ENCODE results near the gene CHST14. TPM values are rescaled to one million over a fixed set of nuclear protein-coding genes. Genes with fewer than 3 reads are reported as not detected.

CHST14 gene
- total RNA-seq, 2 donors from 2014 or later = 14.9 to 22.3 TPM

DNA sequence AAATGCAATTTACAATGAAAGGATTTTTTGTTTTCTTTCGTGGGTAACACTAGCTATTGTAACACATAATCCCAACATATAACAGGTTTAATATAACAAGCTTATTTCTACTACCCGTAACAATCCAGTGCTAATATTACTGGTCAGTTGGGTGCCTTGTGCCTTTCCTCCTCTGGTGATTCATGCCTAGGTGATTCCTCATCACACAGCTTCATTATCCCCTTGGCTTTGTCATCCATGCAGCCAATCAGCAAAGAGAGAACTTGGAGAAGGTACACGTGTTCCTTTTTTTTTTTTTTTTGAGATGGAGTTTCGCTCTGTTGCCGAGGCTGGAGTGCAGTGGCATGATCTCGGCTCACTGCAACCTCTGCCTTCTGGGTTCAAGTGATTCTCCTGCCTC lies 30.7 kb downstream of the CHST14 start:
- no peak overlapping the region for H3K27ac ChIP-seq
- intact Hi-C loops (cut with DNase I) = no loop called here
- no peaks in the 10 kb centered on the region for H3K4me1 ChIP-seq (replicated peaks)
- H3K4me3 ChIP-seq = no peak overlapping the region
- no peak for DNase-seq (ENCODE audit: low spot score)
- H3K36me3 ChIP-seq = no peaks in the 10 kb centered on the region
- H3K27me3 ChIP-seq (replicated peaks; ENCODE audit: insufficient read depth) = no peaks in the 10 kb centered on the region
- TF ChIP-seq, protein P1, sequence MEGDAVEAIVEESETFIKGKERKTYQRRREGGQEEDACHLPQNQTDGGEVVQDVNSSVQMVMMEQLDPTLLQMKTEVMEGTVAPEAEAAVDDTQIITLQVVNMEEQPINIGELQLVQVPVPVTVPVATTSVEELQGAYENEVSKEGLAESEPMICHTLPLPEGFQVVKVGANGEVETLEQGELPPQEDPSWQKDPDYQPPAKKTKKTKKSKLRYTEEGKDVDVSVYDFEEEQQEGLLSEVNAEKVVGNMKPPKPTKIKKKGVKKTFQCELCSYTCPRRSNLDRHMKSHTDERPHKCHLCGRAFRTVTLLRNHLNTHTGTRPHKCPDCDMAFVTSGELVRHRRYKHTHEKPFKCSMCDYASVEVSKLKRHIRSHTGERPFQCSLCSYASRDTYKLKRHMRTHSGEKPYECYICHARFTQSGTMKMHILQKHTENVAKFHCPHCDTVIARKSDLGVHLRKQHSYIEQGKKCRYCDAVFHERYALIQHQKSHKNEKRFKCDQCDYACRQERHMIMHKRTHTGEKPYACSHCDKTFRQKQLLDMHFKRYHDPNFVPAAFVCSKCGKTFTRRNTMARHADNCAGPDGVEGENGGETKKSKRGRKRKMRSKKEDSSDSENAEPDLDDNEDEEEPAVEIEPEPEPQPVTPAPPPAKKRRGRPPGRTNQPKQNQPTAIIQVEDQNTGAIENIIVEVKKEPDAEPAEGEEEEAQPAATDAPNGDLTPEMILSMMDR (IDR thresholded peaks at IDR 0.05) = no peak
- TF ChIP-seq POLR2A (IDR thresholded peaks at IDR 0.05) (no peak), POLR2AphosphoS5 (IDR thresholded peaks at IDR 0.05) (no peak)
- 74% methylated on average over 6 of the region's 6 CpGs for WGBS
- H3K9me3 ChIP-seq = no peaks in the 10 kb centered on the region

DNA sequence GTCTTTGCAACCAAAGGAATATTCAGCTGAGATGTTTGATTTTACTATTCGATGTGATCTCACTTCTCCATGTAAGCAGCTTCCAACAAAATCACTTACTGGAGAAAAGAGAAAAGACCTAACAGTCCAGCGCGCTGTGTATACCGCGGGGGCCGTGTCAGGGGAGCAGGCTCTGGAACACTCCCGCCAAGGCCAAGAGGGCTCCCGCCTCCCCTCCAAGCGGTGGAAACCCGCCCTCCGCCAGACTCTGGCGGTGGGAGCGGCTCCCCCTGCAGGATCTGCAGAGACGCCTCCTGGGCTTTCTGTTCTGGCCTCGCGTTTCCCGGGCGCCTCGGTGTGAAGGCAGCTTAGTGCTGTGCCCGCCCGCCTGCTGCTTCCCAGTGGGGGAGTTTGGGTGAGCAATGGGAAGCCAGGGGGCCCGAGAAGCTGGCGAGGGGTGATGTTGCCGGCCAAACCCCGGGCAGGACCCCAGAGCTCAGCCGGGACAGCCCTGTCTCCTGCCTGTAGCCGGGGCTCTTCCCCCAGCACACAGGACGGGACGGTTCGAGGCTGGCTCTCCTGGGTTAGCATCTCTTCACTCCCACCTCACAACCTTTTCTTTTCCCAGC lies 36.3 kb downstream of the CHST14 start:
- TF ChIP-seq, protein P1 (IDR thresholded peaks at IDR 0.05) = peak in 3 of 4 experiments; percentile 41 to 71 (median 53)
- TF ChIP-seq POLR2AphosphoS5 (IDR thresholded peaks at IDR 0.05) (peak; percentile 44), POLR2A (IDR thresholded peaks at IDR 0.05) (no peak)
- Histone ChIP-seq H3K4me3 (peak overlapping the region in 1 of 2 donors; percentile 8), H3K9me3 (no peaks in the 10 kb centered on the region), H3K27ac (no peak overlapping the region), H3K4me1 (replicated peaks) (no peaks in the 10 kb centered on the region), H3K36me3 (no peaks in the 10 kb centered on the region), H3K27me3 (replicated peaks; ENCODE audit: insufficient read depth) (no peaks in the 10 kb centered on the region)
- peak; percentile 48 for DNase-seq (ENCODE audit: low spot score)
- WGBS = 4% methylated on average over 30 of the region's 30 CpGs
- intact Hi-C loops (cut with DNase I) = no loop called here

DNA sequence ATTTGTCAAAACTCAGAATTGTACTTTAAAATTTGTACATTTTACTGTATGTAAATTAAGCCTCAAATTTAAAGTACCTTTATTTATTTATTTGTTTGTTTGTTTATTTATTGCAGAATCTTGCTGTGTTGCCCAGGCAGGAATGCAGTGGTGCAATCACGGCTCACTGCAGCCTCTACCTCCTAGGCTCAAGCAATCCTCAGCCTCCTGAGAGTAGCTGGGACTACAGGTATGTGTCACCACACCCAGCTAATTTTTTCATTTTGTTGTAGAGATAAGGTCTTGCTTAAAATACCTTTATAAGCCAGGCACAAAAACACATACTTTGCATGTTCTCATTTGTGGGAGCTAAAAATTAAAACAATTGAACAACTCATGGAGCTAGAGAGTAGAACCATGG lies 37.4 kb downstream of the CHST14 start:
- no peaks in the 10 kb centered on the region for H3K36me3 ChIP-seq
- no peak for DNase-seq (ENCODE audit: low spot score)
- H3K9me3 ChIP-seq = no peaks in the 10 kb centered on the region
- no peak overlapping the region for H3K27ac ChIP-seq
- intact Hi-C loops (cut with DNase I) = no loop called here
- no peaks in the 10 kb centered on the region for H3K4me1 ChIP-seq (replicated peaks)
- no peak for TF ChIP-seq POLR2AphosphoS5 (IDR thresholded peaks at IDR 0.05)
- TF ChIP-seq, protein P1 (IDR thresholded peaks at IDR 0.05) = no peak
- TF ChIP-seq POLR2A (IDR thresholded peaks at IDR 0.05) = no peak
- 94% methylated on average over 1 of the region's 1 CpG for WGBS
- no peak overlapping the region for H3K4me3 ChIP-seq
- no peaks in the 10 kb centered on the region for H3K27me3 ChIP-seq (replicated peaks; ENCODE audit: insufficient read depth)

DNA sequence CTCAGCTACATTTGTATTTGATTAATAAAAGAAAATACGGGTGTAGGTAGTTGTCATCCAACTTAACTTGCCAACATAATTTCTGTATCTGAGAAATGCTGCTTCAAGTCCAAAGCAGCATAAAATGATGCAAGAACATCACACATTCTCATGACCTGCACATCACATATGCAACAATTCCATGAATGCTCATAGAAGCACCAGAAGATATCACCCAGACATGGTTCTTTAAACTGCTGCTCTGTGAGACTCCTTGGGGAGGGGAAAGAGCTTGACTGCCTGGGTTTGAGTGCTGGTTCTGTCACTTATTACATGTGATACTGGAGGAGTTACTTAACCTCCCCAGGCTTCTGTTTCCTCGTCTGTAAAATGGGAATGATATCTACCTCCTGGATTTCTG lies 39.4 kb downstream of the CHST14 start:
- WGBS = 90% methylated on average over 2 of the region's 2 CpGs

More for the DNA sequence above, 39.4 kb downstream of the CHST14 start:
- intact Hi-C loops (cut with DNase I) = no loop called here
- no peak for TF ChIP-seq POLR2A (IDR thresholded peaks at IDR 0.05)
- TF ChIP-seq POLR2AphosphoS5 (IDR thresholded peaks at IDR 0.05) = no peak
- TF ChIP-seq, protein P1 (IDR thresholded peaks at IDR 0.05) = no peak
- no peak for DNase-seq (ENCODE audit: low spot score)
- Histone ChIP-seq H3K27me3 (replicated peaks; ENCODE audit: insufficient read depth) (no peaks in the 10 kb centered on the region), H3K4me3 (no peak overlapping the region), H3K4me1 (replicated peaks) (no peaks in the 10 kb centered on the region), H3K9me3 (no peaks in the 10 kb centered on the region), H3K27ac (no peak overlapping the region), H3K36me3 (no peaks in the 10 kb centered on the region)
